CD4-positive, alpha-beta T cell (primary cell): ENCODE data around the gene SLC33A1. TPM values are rescaled to one million over a fixed set of nuclear protein-coding genes. Genes with fewer than 3 reads are reported as not detected.
"Not testable (repeated sequence)": the region's sequence is repeated elsewhere in the genome, so short reads cannot be mapped to it uniquely, and the experiment has no call there.

ENCODE experiments used
- ATAC-seq: fragments of 200-7000 bp; cut with Tn5 transposase; one replicate; pipeline ENCODE4 v1.10.0; 2022; ENCODE audit warnings: mild to moderate bottlenecking; ENCODE audit not compliant: poor library complexity
- CTCF ChIA-PET: fragments of 350-600 bp; sonication (Branson Sonifier 250); formaldehyde crosslinking; loops from one replicate; lab custom pipeline; 2021; ENCODE audit warnings: antibody characterized with exemption, inconsistent platforms; lab: Charles Lee
- POLR2A ChIA-PET: fragments of 350-600 bp; sonication (Branson Sonifier 250); formaldehyde crosslinking; loops from one replicate; lab custom pipeline; 2021; ENCODE audit warnings: antibody characterized with exemption, inconsistent platforms; lab: Charles Lee
- DNase-seq, 14 experiments: peaks; one replicate each; pipeline ENCODE4 v3.0.0-alpha.2; 2013 to 2020; ENCODE audit warnings: mixed read lengths in 2 of 14
- H3K27ac ChIP-seq, 2 donors: one replicate each; pipeline versions ENCODE4 v1.5.1 to v1.7.0; 2013; ENCODE audit warnings: low read length in 2 of 2, low read depth in 1 of 2, mild to moderate bottlenecking in 1 of 2
- H3K27me3 ChIP-seq, 2 experiments: 1 replicate in 1 of 2; 2 replicates in 1 of 2; pipeline versions ENCODE4 v1.6.1 to v1.7.0; 2013; ENCODE audit warnings: low read length in 2 of 2, control low read depth in 1 of 2, mild to moderate bottlenecking in 1 of 2, moderate library complexity in 1 of 2; ENCODE audit not compliant: insufficient read depth in 2 of 2, control insufficient read depth in 1 of 2
- H3K36me3 ChIP-seq: one replicate; pipeline ENCODE4 v1.6.1; 2013; ENCODE audit warnings: low read length, control low read depth; ENCODE audit not compliant: insufficient read depth
- H3K4me1 ChIP-seq: one replicate; pipeline ENCODE4 v1.6.1; 2013; ENCODE audit warnings: low read length, control low read depth; ENCODE audit not compliant: insufficient read depth
- H3K4me3 ChIP-seq: one replicate; pipeline ENCODE4 v1.5.1; 2013; ENCODE audit warnings: mild to moderate bottlenecking, low read length, moderate library complexity
- H3K9me3 ChIP-seq, 2 experiments: 1 replicate in 1 of 2; 2 replicates in 1 of 2; pipeline versions ENCODE4 v1.6.1 to v1.7.0; 2013; ENCODE audit warnings: low read length in 2 of 2, mild to moderate bottlenecking in 2 of 2, control low read depth in 1 of 2, moderate library complexity in 1 of 2; ENCODE audit not compliant: control insufficient read depth in 1 of 2, insufficient read depth in 1 of 2
- H3K27ac Mint-ChIP-seq: one replicate; pipeline ENCODE4 v1.8.0; 2020; ENCODE audit warnings: mixed read lengths
- H3K27me3 Mint-ChIP-seq: one replicate; pipeline ENCODE4 v1.8.0; 2021; ENCODE audit warnings: mixed read lengths
- H3K36me3 Mint-ChIP-seq: one replicate; pipeline ENCODE4 v1.8.0; 2021; ENCODE audit warnings: low read depth, mixed read lengths
- H3K4me1 Mint-ChIP-seq: one replicate; pipeline ENCODE4 v1.8.0; 2021; ENCODE audit warnings: low read depth, mixed read lengths
- H3K4me3 Mint-ChIP-seq: one replicate; pipeline ENCODE4 v1.8.0; 2020; ENCODE audit warnings: mild to moderate bottlenecking, mixed read lengths
- H3K9me3 Mint-ChIP-seq: one replicate; pipeline ENCODE4 v1.8.0; 2020; ENCODE audit warnings: mixed read lengths
- CTCF ChIP-seq: fragments of 200-600 bp; IDR thresholded peaks from one replicate; pipeline ENCODE4 v1.8.0; 2022; ENCODE audit warnings: antibody characterized with exemption, mild to moderate bottlenecking
- intact Hi-C, 2 experiments: fragments of 100-400 bp; cut with DNase I in 1 of 2; cut with micrococcal nuclease in 1 of 2; formaldehyde crosslinking; loops; one replicate each; pipeline versions ENCODE4 v1.15.1 to v1.9.0; 2023 to 2025; cut with DNase I, micrococcal nuclease
- total RNA-seq, 174 experiments: library from RNA in 2 of 174; stranded (reverse) in 2 of 174; gene quantifications; one replicate each; pipeline ENCODE4 v1.2.3 and lab custom pipeline; 2021 to 2026

SLC33A1 gene
- total RNA-seq, 2 experiments from 2014 or later: 14.6 to 16.4 TPM

GRCh38 chr3:155835341-155836071 lies 18.7 kb downstream of the SLC33A1 start:
- no peak for ATAC-seq
- TF ChIP-seq CTCF: no peak
- Mint-ChIP-seq H3K27me3 (no peaks in the 10 kb centered on the region), H3K4me1 (peaks cover 5% of the 10 kb centered on the region), H3K9me3 (no peaks in the 10 kb centered on the region), H3K36me3 (peaks cover 40% of the 10 kb centered on the region), H3K27ac (no peak overlapping the region), H3K4me3 (no peak overlapping the region)
- Histone ChIP-seq H3K36me3 (peaks cover 8% of the 10 kb centered on the region), H3K27ac (no peak overlapping the region), H3K9me3 (no peaks in the 10 kb centered on the region), H3K4me1 (no peaks in the 10 kb centered on the region), H3K27me3 (no peaks in the 10 kb centered on the region), H3K4me3 (no peak overlapping the region)
- DNase-seq: no peak
- CTCF ChIA-PET: no interaction called here
- POLR2A ChIA-PET: interaction anchor here (0.6 to 0.9 kb wide), 3 partner anchors 11 to 124 kb away, joined by 3 read pairs; partner anchors contain the start of gene C3orf33
- intact Hi-C loops: no loop called here

- H3K27me3 ChIP-seq, H3K9me3 Mint-ChIP-seq, H3K27ac Mint-ChIP-seq, CTCF ChIA-PET, H3K4me1 ChIP-seq, H3K4me3 ChIP-seq, H3K27me3 Mint-ChIP-seq, H3K27ac ChIP-seq, H3K4me3 Mint-ChIP-seq, POLR2A ChIA-PET, intact Hi-C loops, H3K9me3 ChIP-seq, ATAC-seq, H3K4me1 Mint-ChIP-seq, DNase-seq: not testable (repeated sequence)
- peaks cover 24% of the 10 kb centered on the region for H3K36me3 ChIP-seq
- H3K36me3 Mint-ChIP-seq: peaks cover 36% of the 10 kb centered on the region
These were observed 25.6 kb downstream of the SLC33A1 start for GRCh38 chr3:155828490-155829098.

- Histone ChIP-seq H3K36me3 (no peaks in the 10 kb centered on the region), H3K27ac (no peak overlapping the region), H3K9me3 (no peaks in the 10 kb centered on the region), H3K4me1 (no peaks in the 10 kb centered on the region), H3K27me3 (no peaks in the 10 kb centered on the region), H3K4me3 (no peak overlapping the region)
- ATAC-seq: no peak
- Mint-ChIP-seq H3K27me3 (peaks cover 6% of the 10 kb centered on the region), H3K4me3 (no peak overlapping the region), H3K9me3 (no peaks in the 10 kb centered on the region), H3K4me1 (no peaks in the 10 kb centered on the region), H3K36me3 (no peaks in the 10 kb centered on the region), H3K27ac (no peak overlapping the region)
- ChIA-PET CTCF (interaction anchor here (0.6 kb wide), 1 partner anchor 9 kb away, joined by 6 read pairs; no protein-coding TSS in a partner anchor), POLR2A (no interaction called here)
- intact Hi-C loops: no loop called here
- no peak for DNase-seq
- no peak for TF ChIP-seq CTCF
These were observed 39.1 kb downstream of the SLC33A1 start for GRCh38 chr3:155815030-155815545.

GRCh38 chr3:155813224-155813623 lies 41.0 kb downstream of the SLC33A1 start:
- CTCF ChIA-PET, H3K27ac ChIP-seq, H3K9me3 ChIP-seq, H3K9me3 Mint-ChIP-seq, DNase-seq, H3K4me3 ChIP-seq, POLR2A ChIA-PET, ATAC-seq, H3K4me1 ChIP-seq, H3K36me3 ChIP-seq, H3K27me3 ChIP-seq, H3K27ac Mint-ChIP-seq, H3K36me3 Mint-ChIP-seq, H3K4me3 Mint-ChIP-seq, intact Hi-C loops, H3K4me1 Mint-ChIP-seq: not testable (repeated sequence)
- peaks cover 11% of the 10 kb centered on the region for H3K27me3 Mint-ChIP-seq
